H54 (cell line): ENCODE measurements around the gene SMO.
"Not testable (repeated sequence)": the region's sequence is repeated elsewhere in the genome, so short reads cannot be mapped to it uniquely, and the experiment has no call there.

Source experiments
- DNase-seq: peaks from one replicate; pipeline ENCODE4 v3.0.0; 2011; ENCODE audit warnings: low spot score, mixed read lengths; ENCODE audit not compliant: insufficient read length
- FAIRE-seq: peaks from 3 replicates; lab custom pipeline; 2011; peaks lifted over from hg19 to GRCh38; lab: Jason Lieb, UNC
- POLR2A ChIP-seq: IDR thresholded peaks from 2 replicates; pipeline ENCODE4 v1.6.1; 2011; ENCODE audit warnings: low read depth, mild to moderate bottlenecking, low read length

The SMO gene

GRCh38 chr7:129162732-129163131 lies 25.7 kb upstream of the SMO start:
- FAIRE-seq (no peak), DNase-seq (no peak)
- TF ChIP-seq POLR2A = no peak

- no peak for TF ChIP-seq POLR2A
- FAIRE-seq (no peak), DNase-seq (no peak)
Observed at GRCh38 chr7:129163875-129164544, 24.4 kb upstream of the SMO start.

DNA sequence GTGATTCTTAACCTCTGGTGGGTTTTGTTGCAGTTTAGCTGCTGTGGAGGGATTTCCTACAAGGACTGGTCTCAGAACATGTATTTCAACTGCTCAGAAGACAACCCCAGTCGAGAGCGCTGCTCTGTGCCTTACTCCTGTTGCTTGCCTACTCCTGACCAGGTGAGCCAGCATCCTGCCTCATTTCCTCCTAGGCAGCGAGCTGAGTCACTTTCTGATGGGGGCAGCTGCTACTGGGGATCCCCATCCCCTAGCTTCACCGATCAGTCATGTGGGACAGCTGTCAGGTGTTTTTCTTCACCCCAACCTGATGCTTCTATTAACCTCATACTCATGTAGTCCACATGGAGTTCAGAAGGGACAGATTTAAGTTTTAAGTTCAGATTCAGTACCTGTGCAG lies 21.7 kb upstream of the SMO start:
- no peak for FAIRE-seq

GRCh38 chr7:129167817-129168216 lies 20.6 kb upstream of the SMO start:
- FAIRE-seq = no peak
- no peak for DNase-seq

More for the DNA sequence above, 21.7 kb upstream of the SMO start:
- DNase-seq = no peak
- no peak for TF ChIP-seq POLR2A

DNA sequence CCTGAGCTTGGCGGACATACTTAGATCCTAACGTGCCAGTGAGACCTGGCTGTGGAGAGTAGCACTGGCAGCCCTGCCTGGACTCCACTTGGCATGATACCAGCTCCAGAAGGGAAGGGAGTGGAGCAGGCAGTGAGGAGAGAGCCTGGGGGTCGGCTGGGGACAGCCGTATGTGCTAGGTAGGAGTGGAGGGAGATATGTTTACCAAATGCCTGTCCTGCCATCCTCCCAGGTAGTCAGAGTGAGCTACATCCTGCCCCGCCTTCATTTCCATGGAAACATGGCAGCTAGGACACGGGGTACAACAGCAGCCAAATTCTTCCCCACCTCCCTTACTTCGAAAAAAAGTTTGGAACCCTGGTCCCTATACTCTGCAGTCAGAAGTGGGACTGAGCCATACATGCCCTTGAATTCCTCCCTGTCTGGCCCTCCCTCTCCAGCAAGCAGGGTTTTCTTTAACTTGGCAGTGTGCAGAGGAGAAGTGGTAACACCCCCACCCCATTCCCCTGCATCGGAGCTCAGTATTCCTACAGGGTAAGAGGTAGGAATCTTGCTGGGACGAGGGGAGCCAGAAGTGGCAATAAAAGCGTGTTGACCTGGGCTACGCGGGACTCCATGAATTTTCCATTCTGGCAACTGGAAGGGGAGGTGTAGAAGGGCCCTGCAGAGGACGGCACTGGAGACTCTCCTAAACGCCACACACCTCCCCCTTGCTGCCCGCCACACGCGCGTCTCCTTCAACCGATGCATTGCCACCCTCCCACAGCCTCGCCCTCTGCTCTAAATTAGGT lies 20.0 kb upstream of the SMO start:
- no peak for FAIRE-seq
- no peak for TF ChIP-seq POLR2A
- no peak for DNase-seq

More at GRCh38 chr7:129167817-129168216, 20.6 kb upstream of the SMO start:
- no peak for TF ChIP-seq POLR2A

DNA sequence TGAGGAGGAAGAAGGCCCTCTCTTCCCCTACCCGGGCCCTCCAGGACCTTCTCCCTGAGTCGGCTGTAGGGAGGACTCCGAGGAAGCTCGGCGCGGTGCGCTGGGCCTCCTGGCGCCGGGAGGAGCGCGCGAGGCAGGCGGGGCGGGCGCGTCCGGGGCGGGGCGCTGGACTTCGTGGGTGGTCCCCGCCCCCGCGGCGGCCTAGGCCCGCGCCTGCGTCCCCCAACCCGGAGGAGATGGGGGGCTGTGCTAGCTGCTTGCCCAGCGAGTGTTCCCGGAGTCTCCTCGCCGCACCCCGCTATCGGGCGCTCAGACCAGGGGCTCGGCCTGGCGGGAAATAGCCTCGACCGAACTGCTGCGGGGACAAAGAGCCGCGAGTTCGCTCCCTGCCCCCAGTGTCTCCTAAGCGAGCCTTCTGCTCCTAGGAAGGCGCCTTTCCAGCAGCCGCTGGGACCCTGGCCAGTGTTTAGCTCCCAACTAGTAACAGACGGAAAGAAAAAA lies 19.2 kb upstream of the SMO start:
- DNase-seq (no peak), FAIRE-seq (no peak)
- no peak for TF ChIP-seq POLR2A

- no peak for DNase-seq
- no peak for FAIRE-seq
- no peak for TF ChIP-seq POLR2A
Observed at GRCh38 chr7:129169686-129170440, 18.6 kb upstream of the SMO start.

DNA sequence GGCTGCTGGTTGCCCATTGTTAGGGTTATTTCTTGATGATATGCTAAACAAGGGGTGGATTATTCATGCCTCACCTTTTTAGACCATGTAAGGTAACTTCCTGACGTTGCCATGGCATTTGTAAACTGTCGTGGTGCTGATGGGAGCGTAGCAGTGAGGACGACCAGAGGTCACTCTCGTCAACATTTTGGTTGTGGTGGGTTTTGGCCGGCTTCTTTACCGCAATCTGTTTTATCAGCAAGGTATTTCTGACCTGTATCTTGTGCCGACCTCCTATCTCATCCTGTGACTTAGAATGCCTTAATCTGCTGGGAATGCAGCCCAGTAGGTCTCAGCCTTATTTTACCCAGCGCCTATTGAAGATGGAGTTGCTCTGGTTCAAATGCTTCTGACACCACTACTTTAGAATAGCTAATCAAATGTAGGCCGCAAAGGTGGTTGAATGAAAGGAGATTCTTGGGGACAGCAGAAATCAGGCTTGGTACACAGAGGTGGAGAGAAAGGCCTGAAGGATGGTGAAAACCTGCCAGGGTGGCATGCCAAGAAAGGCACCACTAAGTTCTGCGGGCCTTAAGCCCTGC lies 17.9 kb upstream of the SMO start:
- DNase-seq (no peak), FAIRE-seq (no peak)
- TF ChIP-seq POLR2A = no peak

DNA sequence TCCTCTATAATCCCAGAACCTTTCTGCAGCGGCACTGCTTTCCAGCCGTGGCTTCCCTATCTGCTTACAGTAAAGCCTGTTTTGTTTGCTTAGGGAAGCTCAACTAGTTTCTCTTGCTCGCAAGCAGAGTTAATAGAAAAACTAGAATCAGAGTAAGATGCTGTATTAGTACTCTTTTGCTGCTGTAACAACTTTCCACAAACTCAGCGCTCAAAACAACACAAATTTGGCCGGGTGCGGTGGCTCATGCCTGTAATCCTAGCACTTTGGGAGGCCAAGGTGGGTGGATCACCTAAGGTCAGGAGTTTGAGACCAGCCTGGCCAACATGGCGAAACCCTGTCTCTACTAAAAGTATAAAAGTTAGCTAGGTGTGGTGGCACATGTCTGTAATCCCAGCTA lies 14.6 kb upstream of the SMO start:
- not testable (repeated sequence) for FAIRE-seq, DNase-seq

GRCh38 chr7:129176916-129177710 lies 11.3 kb upstream of the SMO start:
- no peak for TF ChIP-seq POLR2A

DNA sequence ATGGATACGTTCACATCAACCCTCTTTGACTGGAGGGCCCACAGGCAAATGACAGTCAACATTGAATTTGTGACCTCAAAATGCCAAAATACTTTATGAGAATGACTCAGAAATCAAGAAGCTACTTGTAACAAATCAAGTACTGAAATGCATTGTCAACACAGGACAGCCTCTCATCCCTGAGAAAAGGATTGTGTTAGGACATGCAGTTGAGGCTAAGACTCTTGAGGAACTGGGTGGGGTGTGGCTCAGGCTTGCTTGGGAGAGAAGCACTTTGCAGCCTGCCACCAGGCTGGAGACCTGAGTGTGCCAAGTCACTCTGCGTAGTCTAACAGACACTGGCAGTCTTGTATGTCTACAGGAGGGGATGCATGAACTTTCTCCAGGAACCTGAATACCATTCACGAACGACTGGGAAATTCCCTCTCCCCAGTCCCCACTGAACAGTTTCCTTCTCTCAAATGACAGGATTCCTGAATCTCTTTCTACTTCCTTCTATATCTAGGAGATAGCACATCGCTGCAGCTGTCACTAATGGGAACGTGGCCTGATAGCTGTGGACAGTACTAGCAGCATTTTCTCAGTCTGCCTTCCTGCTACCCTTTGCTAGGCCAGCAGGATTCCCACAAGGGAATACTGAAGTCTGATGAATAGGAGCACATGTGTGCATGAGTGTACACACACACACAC lies 3.3 kb upstream of the SMO start:
- DNase-seq = no peak
- FAIRE-seq = no peak
- no peak for TF ChIP-seq POLR2A

More at GRCh38 chr7:129176916-129177710, 11.3 kb upstream of the SMO start:
- DNase-seq = no peak
- FAIRE-seq = no peak

GRCh38 chr7:129186749-129187260 lies 1.6 kb upstream of the SMO start:
- FAIRE-seq (no peak), DNase-seq (no peak)
- no peak for TF ChIP-seq POLR2A
